GM23338 (cell line): ENCODE data around the gene DLK1. TPM values are rescaled to one million over a fixed set of nuclear protein-coding genes. Genes with fewer than 3 reads are reported as not detected.

Source experiments
- ETS1 ChIP-seq: IDR thresholded peaks from 2 replicates; pipeline ENCODE4 v1.6.1; 2016; ENCODE audit warnings: antibody characterized with exemption
- JUNB ChIP-seq: IDR thresholded peaks from one replicate; pipeline ENCODE4 v1.6.1; 2016; ENCODE audit warnings: antibody characterized with exemption; ENCODE audit not compliant: unreplicated experiment
- ZNF114 ChIP-seq: fragments of 250-450 bp; sonication (Bioruptor Pico); IDR thresholded peaks from 2 replicates; pipeline ENCODE4 v1.5.0; 2020; ENCODE audit warnings: mild to moderate bottlenecking, moderate library complexity
- ZNF331 ChIP-seq: fragments of 250-450 bp; sonication (Bioruptor Pico); IDR thresholded peaks from 2 replicates; pipeline ENCODE4 v1.5.0; 2020; ENCODE audit warnings: low read depth, mild to moderate bottlenecking, moderate library complexity
- ZNF462 ChIP-seq: fragments of 250-450 bp; sonication (Bioruptor Pico); IDR thresholded peaks from 2 replicates; pipeline ENCODE4 v1.5.0; 2020; ENCODE audit warnings: mild to moderate bottlenecking, moderate library complexity
- polyA plus RNA-seq: library from polyadenylated mRNA; unstranded; fragments of >200 nt; fragmentation: Nextera tagmentation; extraction: Ambion mirVana; gene quantifications from 2 replicates; pipeline ENCODE4 v1.2.1, GENCODE V29; 2016
- total RNA-seq: library from RNA; depleted of rRNA; stranded (reverse); fragments of >200 nt; shearing (Covaris generic); gene quantifications from 2 replicates; pipeline ENCODE4 v1.2.3, GENCODE V29; 2014
- TF ChIP-seq, protein P1 (sequence below): IDR thresholded peaks from one replicate; pipeline ENCODE4 v1.6.1; 2018; ENCODE audit warnings: antibody characterized with exemption; ENCODE audit not compliant: unreplicated experiment

The DLK1 gene
- total and polyA plus RNA-seq, 2 experiments from 2014 or later, result 1.1 to 1.2 TPM

DNA sequence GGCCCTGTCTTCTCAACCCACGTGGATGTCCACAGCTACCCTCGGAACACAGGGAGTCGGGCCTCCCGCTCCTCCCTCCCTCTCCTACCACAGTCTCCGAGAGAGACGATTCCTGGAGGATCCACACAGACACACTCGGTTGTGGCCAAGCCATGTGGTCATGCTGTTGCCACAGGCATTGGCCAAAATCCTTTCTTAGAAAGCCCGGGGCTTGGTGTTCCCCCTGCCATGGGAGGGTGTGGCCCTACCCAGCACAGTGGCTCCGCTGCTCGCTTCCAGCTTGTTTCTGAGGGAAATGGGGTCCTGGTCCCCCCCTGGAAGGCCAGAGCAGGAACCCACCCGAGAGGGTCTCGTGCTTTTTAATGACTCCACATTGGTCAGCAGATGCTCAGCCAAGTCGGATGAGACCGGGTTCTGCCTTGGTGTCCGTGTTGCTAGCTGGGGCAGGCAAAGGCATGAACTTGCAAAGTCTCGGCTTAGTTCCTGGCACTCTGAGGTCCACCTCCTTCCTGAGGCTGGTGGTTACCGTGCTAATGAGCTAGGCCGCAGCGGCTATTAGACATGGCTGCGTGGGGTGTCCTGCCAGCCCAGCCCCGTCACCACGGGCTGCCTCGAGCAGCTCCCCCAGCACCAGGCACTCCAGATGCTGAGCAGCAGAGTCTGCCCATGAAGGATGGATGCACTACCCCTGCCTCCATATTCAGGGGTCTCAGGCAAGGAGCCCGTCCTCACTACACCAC, 52.4 kb downstream of the DLK1 start (continued):
- TF ChIP-seq ZNF462 (CRISPR knock-in tag) (no peak), ZNF114 (CRISPR knock-in tag) (no peak), ZNF331 (no peak), JUNB (no peak), ETS1 (no peak)
- TF ChIP-seq, protein P1, sequence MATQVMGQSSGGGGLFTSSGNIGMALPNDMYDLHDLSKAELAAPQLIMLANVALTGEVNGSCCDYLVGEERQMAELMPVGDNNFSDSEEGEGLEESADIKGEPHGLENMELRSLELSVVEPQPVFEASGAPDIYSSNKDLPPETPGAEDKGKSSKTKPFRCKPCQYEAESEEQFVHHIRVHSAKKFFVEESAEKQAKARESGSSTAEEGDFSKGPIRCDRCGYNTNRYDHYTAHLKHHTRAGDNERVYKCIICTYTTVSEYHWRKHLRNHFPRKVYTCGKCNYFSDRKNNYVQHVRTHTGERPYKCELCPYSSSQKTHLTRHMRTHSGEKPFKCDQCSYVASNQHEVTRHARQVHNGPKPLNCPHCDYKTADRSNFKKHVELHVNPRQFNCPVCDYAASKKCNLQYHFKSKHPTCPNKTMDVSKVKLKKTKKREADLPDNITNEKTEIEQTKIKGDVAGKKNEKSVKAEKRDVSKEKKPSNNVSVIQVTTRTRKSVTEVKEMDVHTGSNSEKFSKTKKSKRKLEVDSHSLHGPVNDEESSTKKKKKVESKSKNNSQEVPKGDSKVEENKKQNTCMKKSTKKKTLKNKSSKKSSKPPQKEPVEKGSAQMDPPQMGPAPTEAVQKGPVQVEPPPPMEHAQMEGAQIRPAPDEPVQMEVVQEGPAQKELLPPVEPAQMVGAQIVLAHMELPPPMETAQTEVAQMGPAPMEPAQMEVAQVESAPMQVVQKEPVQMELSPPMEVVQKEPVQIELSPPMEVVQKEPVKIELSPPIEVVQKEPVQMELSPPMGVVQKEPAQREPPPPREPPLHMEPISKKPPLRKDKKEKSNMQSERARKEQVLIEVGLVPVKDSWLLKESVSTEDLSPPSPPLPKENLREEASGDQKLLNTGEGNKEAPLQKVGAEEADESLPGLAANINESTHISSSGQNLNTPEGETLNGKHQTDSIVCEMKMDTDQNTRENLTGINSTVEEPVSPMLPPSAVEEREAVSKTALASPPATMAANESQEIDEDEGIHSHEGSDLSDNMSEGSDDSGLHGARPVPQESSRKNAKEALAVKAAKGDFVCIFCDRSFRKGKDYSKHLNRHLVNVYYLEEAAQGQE, result no peak
